ENCODE data around the gene VPS39. TPM values are rescaled to one million over a fixed set of nuclear protein-coding genes. Genes with fewer than 3 reads are reported as not detected.

Gene VPS39
- total and polyA plus RNA-seq, 9 of the 15 experiments (the other 6 are each of a cell fraction or from before 2014, with no cell fraction given), result 3.2 to 37.3 (median 21.8) TPM

GRCh38 chr15:42128476-42128875, 79.6 kb downstream of the VPS39 start:
- no peak for DNase-seq (ENCODE audit: extremely low read depth in 1 of 4, low spot score in 3 of 4)
- Histone ChIP-seq H2AFZ (ENCODE audit: low read depth, low read length) (no peak overlapping the region), H3K4me3 (no peak overlapping the region), H3K27ac (ENCODE audit: extremely low read depth, low read depth, low read length) (no peak overlapping the region), H3K4me1 (replicated peaks in 1 of 2; ENCODE audit: control insufficient read depth in 2 of 2, insufficient read depth in 2 of 2, low read length in 2 of 2) (no peaks in the 10 kb centered on the region), H3K79me2 (ENCODE audit: control insufficient read depth, insufficient read depth, low read length) (no peaks in the 10 kb centered on the region), H3K36me3 (ENCODE audit: control insufficient read depth, insufficient read depth, low read length) (no peaks in the 10 kb centered on the region), H3K9ac (ENCODE audit: insufficient read depth in 1 of 2, low read depth in 2 of 2, low read length in 2 of 2) (no peak overlapping the region), H3K9me1 (ENCODE audit: control insufficient read depth, insufficient read depth, low read length) (no peaks in the 10 kb centered on the region), H4K20me1 (replicated peaks; ENCODE audit: control insufficient read depth, insufficient read depth, low read length) (0 out of 2 replicates have a peak, but pooled peaks cover 4% of the 10 kb centered on the region), H3K9me3 (replicated peaks; ENCODE audit: control insufficient read depth, insufficient read depth, low read depth, low read length) (no peaks in the 10 kb centered on the region), H3K27me3 (ENCODE audit: control insufficient read depth in 2 of 2, insufficient read depth in 2 of 2, low read length in 2 of 2) (peaks cover 6 to 36% of the 10 kb centered on the region in 2 experiments; a peak in 4 of 5 replicates), H3K4me2 (ENCODE audit: insufficient read depth, low read length) (no peak overlapping the region)
- no TSS peak for BruUV-seq (replicated peaks)
- FAIRE-seq, result no peak
- in situ Hi-C loops (cut with MboI) (no loop called here), intact Hi-C loops (cut with micrococcal nuclease) (no loop called here)
- CTCF ChIA-PET (ENCODE audit: low intra/inter-chr PET ratio), result no interaction called here
- POLR2A ChIA-PET, result interaction anchor here (0.7 kb wide), 1 partner anchor 9 kb away, joined by 3 read pairs; no protein-coding TSS in a partner anchor
- TF ChIP-seq NR0B1 (IDR thresholded peaks at IDR 0.05; ENCODE audit: partially characterized antibody) (no peak), ZNF175 (CRISPR knock-in tag; IDR thresholded peaks at IDR 0.05; ENCODE audit: low read depth) (no peak), ZNF561 (CRISPR knock-in tag; conservative IDR thresholded peaks at IDR 0.05) (no peak), HDAC3 (IDR thresholded peaks at IDR 0.05; ENCODE audit: borderline replicate concordance, partially characterized antibody) (no peak), ZBTB40 (IDR thresholded peaks at IDR 0.05) (no peak), ZBTB40 (CRISPR knock-in tag; IDR thresholded peaks at IDR 0.05) (no peak), MYC (IDR thresholded peaks at IDR 0.05; ENCODE audit: low read depth, low read length) (no peak), MYC (CRISPR knock-in tag; IDR thresholded peaks at IDR 0.05; ENCODE audit: borderline replicate concordance, low read depth) (no peak), TEAD1 (CRISPR knock-in tag; IDR thresholded peaks at IDR 0.05) (no peak), TEAD4 (IDR thresholded peaks at IDR 0.05; ENCODE audit: low read length) (no peak), TEAD4 (CRISPR knock-in tag; IDR thresholded peaks at IDR 0.05; ENCODE audit: borderline replicate concordance) (no peak)
- 2% methylated on average over 6 of the region's 6 CpGs for WGBS (ENCODE audit: insufficient coverage, low coverage, missing lambda C conversion rate)
- no peak for ATAC-seq

Measured in K562 (cell line).